HL-60/S4 (cell line): ENCODE measurements around the gene LYRM9.
"Not testable (repeated sequence)": the region's sequence is repeated elsewhere in the genome, so short reads cannot be mapped to it uniquely, and the experiment has no call there.

Experiments
- in situ Hi-C: fragments of 300-500 bp; cut with MboI; formaldehyde crosslinking; loops from 2 replicates; pipeline ENCODE4 v1.14.3; 2022; ENCODE audit warnings: low sequenced_read_pairs

Gene LYRM9

GRCh38 chr17:27879987-27880608 is 13.1 kb downstream of the LYRM9 start:
- in situ Hi-C loops = no loop called here

- in situ Hi-C loops = no loop called here
Measured at GRCh38 chr17:27878776-27879562, 14.2 kb downstream of the LYRM9 start.

GRCh38 chr17:27873746-27874145 is 19.4 kb downstream of the LYRM9 start:
- in situ Hi-C loops = no loop called here

- in situ Hi-C loops = no loop called here
Measured at GRCh38 chr17:27873211-27873610, 20.0 kb downstream of the LYRM9 start.

GRCh38 chr17:27872776-27873175 is 20.4 kb downstream of the LYRM9 start:
- in situ Hi-C loops = no loop called here

DNA sequence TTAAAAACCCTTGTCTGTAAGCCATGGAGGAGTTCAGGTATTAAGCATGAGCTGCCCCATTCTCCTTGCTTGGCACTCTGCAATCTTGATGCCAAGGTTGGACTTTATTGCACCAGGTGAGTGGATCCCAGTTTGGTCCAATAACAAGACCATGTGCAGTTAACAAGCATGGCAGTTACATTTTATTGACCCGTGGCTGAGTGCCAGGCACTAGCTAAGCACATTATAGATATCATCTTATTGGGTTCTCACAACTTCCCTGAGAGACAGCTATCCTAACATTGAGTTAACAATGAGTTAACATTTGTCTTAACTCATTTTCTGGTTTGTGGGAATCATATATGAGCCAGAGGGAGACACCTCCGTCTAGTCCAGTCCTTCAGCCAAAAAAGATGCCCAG is 21.8 kb downstream of the LYRM9 start:
- in situ Hi-C loops = no loop called here

DNA sequence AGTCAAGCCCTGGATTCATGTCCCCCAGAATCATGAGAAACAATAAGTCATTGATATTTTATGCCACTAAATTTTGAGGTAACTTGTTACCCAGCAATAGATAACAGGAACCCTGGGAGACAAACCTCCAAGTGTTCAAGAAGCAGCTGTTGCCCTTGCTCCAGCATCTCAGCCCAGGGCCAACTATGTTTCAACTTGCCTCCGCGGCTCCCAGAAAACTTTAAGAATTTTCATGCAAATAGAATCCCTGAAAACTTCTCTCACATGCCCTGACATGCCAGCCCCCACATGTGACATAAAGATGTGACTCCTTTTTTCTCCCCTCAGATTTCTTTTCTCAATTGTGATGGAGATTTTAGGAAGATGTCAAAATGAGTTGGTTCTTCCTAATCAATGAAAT is 22.8 kb downstream of the LYRM9 start:
- in situ Hi-C loops = no loop called here

- in situ Hi-C loops = no loop called here
Measured at GRCh38 chr17:27868565-27868964, 24.6 kb downstream of the LYRM9 start.

DNA sequence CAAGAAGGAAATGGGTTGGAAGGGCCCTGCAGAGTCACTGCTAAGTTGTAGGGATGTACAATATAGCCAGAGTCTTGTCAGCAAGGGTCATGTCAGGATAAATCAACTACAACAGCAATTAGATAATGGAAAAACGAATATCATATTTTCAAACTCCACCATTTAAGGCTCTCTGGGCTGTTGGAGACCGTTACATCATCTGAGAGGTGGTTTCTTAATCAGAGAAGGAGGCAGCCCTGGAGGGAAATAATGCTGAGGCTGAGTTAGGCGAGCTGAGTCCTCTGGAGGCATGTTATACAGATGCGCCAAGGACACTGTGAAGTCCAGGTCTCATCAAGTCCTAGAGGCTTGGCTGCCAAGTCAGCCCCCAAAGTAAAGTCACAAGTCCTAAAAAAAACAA is 30.3 kb downstream of the LYRM9 start:
- in situ Hi-C loops = no loop called here

GRCh38 chr17:27862004-27862403 is 31.2 kb downstream of the LYRM9 start:
- in situ Hi-C loops = no loop called here

DNA sequence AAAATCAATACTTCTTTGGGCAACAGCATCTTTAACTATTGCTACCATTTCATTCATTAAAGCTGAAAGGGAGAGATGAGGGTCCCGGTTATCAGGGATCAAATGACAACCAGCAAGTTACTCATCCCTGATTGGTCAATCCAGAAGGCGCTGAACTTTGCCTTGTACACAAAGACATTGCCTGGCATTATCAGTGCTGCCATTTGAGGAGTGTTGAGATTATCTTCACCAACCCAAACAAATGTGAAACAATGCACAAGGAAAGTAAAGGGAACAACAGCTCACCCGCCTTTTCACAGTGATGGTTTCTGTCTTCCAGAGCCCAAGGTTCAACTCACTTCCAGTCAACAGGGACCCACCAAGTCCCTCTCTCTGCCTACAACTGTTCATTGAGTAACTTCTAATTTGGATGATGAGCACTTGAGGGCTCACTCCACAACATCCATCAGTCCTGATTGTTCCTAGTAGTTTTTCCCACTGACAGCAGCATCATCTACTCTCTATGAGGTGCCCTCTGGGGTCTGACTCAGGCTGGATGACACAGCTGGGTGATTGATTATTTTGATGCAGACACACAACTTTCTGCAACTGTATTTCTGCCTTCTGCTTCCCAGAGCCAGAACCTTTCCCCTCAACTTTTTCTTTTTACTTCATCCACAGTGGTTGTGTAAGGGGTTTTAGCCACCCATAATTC is 32.0 kb downstream of the LYRM9 start:
- in situ Hi-C loops = no loop called here

GRCh38 chr17:27858621-27859305 is 34.4 kb downstream of the LYRM9 start:
- in situ Hi-C loops = no loop called here

- in situ Hi-C loops = no loop called here
Measured at GRCh38 chr17:27856676-27857432, 36.3 kb downstream of the LYRM9 start.

DNA sequence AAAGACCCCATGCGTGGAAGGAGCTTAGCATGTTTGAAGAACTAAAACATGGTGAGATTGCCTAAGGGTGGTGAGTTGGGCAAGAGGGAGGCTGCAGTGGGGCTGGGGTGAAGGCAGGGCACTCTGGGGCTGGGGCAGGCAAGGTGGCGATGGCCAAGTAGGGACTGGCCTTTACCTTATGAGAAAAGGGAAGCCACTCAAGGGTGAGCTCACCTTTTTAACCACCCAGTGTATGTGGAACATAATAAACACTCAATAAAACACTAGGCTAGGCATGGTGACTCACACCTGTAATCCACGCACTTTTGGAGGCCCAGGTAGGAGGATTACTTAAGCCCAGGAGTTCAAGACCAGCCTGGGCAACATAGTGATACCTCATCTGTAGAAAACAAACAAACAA is 37.7 kb downstream of the LYRM9 start:
- in situ Hi-C loops = no loop called here

GRCh38 chr17:27854163-27854562 is 39.0 kb downstream of the LYRM9 start:
- in situ Hi-C loops = no loop called here

DNA sequence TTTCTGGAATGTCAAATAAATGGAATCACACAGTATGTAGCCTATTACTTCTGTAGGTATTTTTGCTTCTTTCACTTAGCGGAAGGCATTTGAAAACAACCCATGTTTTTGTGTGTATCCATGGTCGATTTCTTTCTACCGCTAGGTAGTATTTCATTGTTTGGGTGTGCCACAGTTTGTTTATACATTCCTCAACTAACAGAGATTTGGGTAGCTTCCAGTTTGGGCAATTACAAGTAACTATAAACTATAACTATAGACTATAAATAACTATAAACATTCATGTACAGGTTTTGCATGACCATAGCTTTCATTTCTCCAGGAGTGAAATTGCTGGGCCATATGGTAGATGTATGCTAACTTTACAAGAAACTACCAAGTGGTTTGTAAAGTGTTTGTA is 40.1 kb downstream of the LYRM9 start:
- in situ Hi-C loops = no loop called here

- in situ Hi-C loops = no loop called here
Measured at GRCh38 chr17:27849474-27850185, 43.5 kb downstream of the LYRM9 start.

- in situ Hi-C loops = no loop called here
Measured at GRCh38 chr17:27848931-27849330, 44.2 kb downstream of the LYRM9 start.

- in situ Hi-C loops = not testable (repeated sequence)
Measured at GRCh38 chr17:27846808-27847307, 46.3 kb downstream of the LYRM9 start.
